B cell (primary cell): ENCODE results near the gene CAPN3. TPM values are rescaled to one million over a fixed set of nuclear protein-coding genes. Genes with fewer than 3 reads are reported as not detected.

ENCODE experiments used
- ATAC-seq: fragments of 200-7000 bp; cut with Tn5 transposase; one replicate; pipeline ENCODE4 v1.10.0; 2021; ENCODE audit warnings: low read depth, mild to moderate bottlenecking, moderate number of reproducible peaks, moderate library complexity
- CTCF ChIA-PET: fragments of 350-600 bp; sonication (Branson Sonifier 250); formaldehyde crosslinking; loops from one replicate; lab custom pipeline; 2021; ENCODE audit warnings: antibody characterized with exemption, inconsistent platforms; lab: Charles Lee
- POLR2A ChIA-PET: fragments of 350-600 bp; sonication (Branson Sonifier 250); formaldehyde crosslinking; loops from one replicate; lab custom pipeline; 2021; ENCODE audit warnings: antibody characterized with exemption; lab: Charles Lee
- DNase-seq: peaks from one replicate; pipeline ENCODE4 v3.0.0; 2013
- H2AFZ ChIP-seq: 2 replicates; pipeline ENCODE4 v1.6.1; 2012; ENCODE audit warnings: mild to moderate bottlenecking, low read depth, low read length; ENCODE audit not compliant: insufficient read depth, poor library complexity, severe bottlenecking
- H3K27ac ChIP-seq, 2 donors: 1 replicate in 1 of 2; 2 replicates in 1 of 2; pipeline ENCODE4 v1.5.1; 2012 to 2013; ENCODE audit warnings: low read length in 2 of 2, mild to moderate bottlenecking in 2 of 2, moderate library complexity in 1 of 2
- H3K27me3 ChIP-seq, 4 experiments: fragments of 200-600 bp in 1 of 4; sonication (generic) in 1 of 4; replicated peaks in 1 of 4; 1 replicate in 2 of 4; 2 replicates in 2 of 4; pipeline versions ENCODE4 v1.6.1 to v1.7.0; 2013 to 2016; ENCODE audit warnings: low read length in 3 of 4, mild to moderate bottlenecking in 2 of 4, mixed read lengths in 1 of 4, moderate library complexity in 1 of 4; ENCODE audit not compliant: insufficient read depth in 4 of 4, control insufficient read depth in 3 of 4; ENCODE audit errors: control extremely low read depth in 1 of 4
- H3K36me3 ChIP-seq, 2 experiments: replicated peaks in 1 of 2; 1 replicate in 1 of 2; 2 replicates in 1 of 2; pipeline versions ENCODE4 v1.6.1 to v1.7.1; 2013; ENCODE audit warnings: low read length in 1 of 2; ENCODE audit not compliant: insufficient read depth in 2 of 2, control insufficient read depth in 1 of 2; ENCODE audit errors: control extremely low read depth in 1 of 2, extremely low read depth in 1 of 2
- H3K4me1 ChIP-seq, 2 donors: fragments of 200-600 bp in 1 of 2; sonication (generic) in 1 of 2; 1 replicate in 1 of 2; 2 replicates in 1 of 2; pipeline versions ENCODE4 v1.5.1 to v1.6.1; 2013 to 2017; ENCODE audit warnings: low read length in 2 of 2; ENCODE audit not compliant: control insufficient read depth in 2 of 2, insufficient read depth in 2 of 2
- H3K4me2 ChIP-seq: replicated peaks from 2 replicates; pipeline ENCODE3; 2012; ENCODE audit warnings: mild to moderate bottlenecking, low read depth, low read length; ENCODE audit not compliant: poor library complexity, severe bottlenecking
- H3K4me3 ChIP-seq, 5 experiments: fragments of 200-600 bp in 1 of 5; sonication (generic) in 1 of 5; 1 replicate in 3 of 5; 2 replicates in 2 of 5; pipeline versions ENCODE4 v1.5.1 to v1.7.0; 2011 to 2016; ENCODE audit warnings: low read length in 4 of 5, mild to moderate bottlenecking in 4 of 5, low read depth in 2 of 5, control low read depth in 1 of 5, moderate library complexity in 1 of 5; ENCODE audit not compliant: insufficient read depth in 1 of 5; ENCODE audit errors: control extremely low read depth in 1 of 5, extremely low read depth in 1 of 5
- H3K79me2 ChIP-seq: fragments of 200-600 bp; sonication (generic); one replicate; pipeline ENCODE4 v1.6.0; 2016; ENCODE audit warnings: low read length; ENCODE audit not compliant: control insufficient read depth, insufficient read depth
- H3K9ac ChIP-seq: fragments of 200-600 bp; sonication (generic); 2 replicates; pipeline ENCODE4 v1.6.1; 2017; ENCODE audit warnings: mild to moderate bottlenecking, low read length, moderate library complexity
- H3K9me3 ChIP-seq, 3 donors: one replicate each; pipeline versions ENCODE4 v1.6.1 to v1.7.1; 2013; ENCODE audit warnings: low read length in 2 of 3; ENCODE audit not compliant: control insufficient read depth in 2 of 3, insufficient read depth in 1 of 3; ENCODE audit errors: control extremely low read depth in 1 of 3
- H4K20me1 ChIP-seq: 2 replicates; pipeline ENCODE4 v1.6.0; 2012; ENCODE audit warnings: mild to moderate bottlenecking, low read length; ENCODE audit not compliant: insufficient read depth, control insufficient read depth, poor library complexity, severe bottlenecking
- H3K27ac Mint-ChIP-seq: one replicate; pipeline ENCODE4 v1.8.0; 2021; ENCODE audit warnings: mixed read lengths
- H3K27me3 Mint-ChIP-seq: one replicate; pipeline ENCODE4 v1.8.0; 2021; ENCODE audit warnings: mixed read lengths
- H3K4me1 Mint-ChIP-seq: one replicate; pipeline ENCODE4 v1.8.0; 2021; ENCODE audit warnings: mixed read lengths
- H3K4me3 Mint-ChIP-seq: one replicate; pipeline ENCODE4 v1.8.0; 2021; ENCODE audit warnings: mixed read lengths
- H3K9me3 Mint-ChIP-seq: one replicate; pipeline ENCODE4 v1.8.0; 2022; ENCODE audit warnings: mixed read lengths; ENCODE audit not compliant: insufficient read depth
- CTCF ChIP-seq: fragments of 200-600 bp; IDR thresholded peaks from one replicate; pipeline ENCODE4 v1.8.0; 2022; ENCODE audit warnings: antibody characterized with exemption, mild to moderate bottlenecking
- EZH2 ChIP-seq: IDR thresholded peaks from 2 replicates; pipeline ENCODE4 v1.6.1; 2012; ENCODE audit warnings: borderline replicate concordance, low read depth, mild to moderate bottlenecking, moderate library complexity, low read length; ENCODE audit not compliant: insufficient read depth, poor library complexity, severe bottlenecking
- WGBS: methylation state at CpG from one replicate; pipeline ENCODE4 v1.1.5; 2013; ENCODE audit warnings: missing lambda C conversion rate; ENCODE audit not compliant: insufficient coverage; 5-methylcytosine and 5-hydroxymethylcytosine counted together
- intact Hi-C: fragments of 100-400 bp; cut with micrococcal nuclease; formaldehyde crosslinking; loops from one replicate; pipeline ENCODE4 v1.10.0; 2022
- polyA plus RNA-seq: library from polyadenylated mRNA; depleted of rRNA; stranded (reverse); fragments of >200 nt; gene quantifications from 2 replicates; pipeline ENCODE4 v1.2.3, GENCODE V29; 2012
- total RNA-seq, 2 donors: library from RNA; stranded (reverse); fragments of 120-200 nt in 1 of 2; gene quantifications; 1 replicate in 1 of 2; 2 replicates in 1 of 2; pipeline versions ENCODE4 v1.2.3 to v1.2.4, GENCODE V29; 2013 to 2022

Gene CAPN3
- total and polyA plus RNA-seq, 2 donors (not counting 1 experiment from before 2014, with no cell fraction given) = 41.7 to 143 TPM

GRCh38 chr15:42401544-42402454 is 42.5 kb downstream of the CAPN3 start:
- CTCF ChIA-PET = no interaction called here
- POLR2A ChIA-PET = interaction anchor here (0.6 kb wide), 1 partner anchor 14 kb away, joined by 3 read pairs; no protein-coding TSS in a partner anchor
- 72% methylated on average over 22 of the region's 24 CpGs for WGBS
- Mint-ChIP-seq H3K9me3 (no peaks in the 10 kb centered on the region), H3K27ac (no peak overlapping the region), H3K4me3 (peak overlapping the region; percentile 10), H3K27me3 (no peaks in the 10 kb centered on the region), H3K4me1 (peaks cover 12% of the 10 kb centered on the region)
- Histone ChIP-seq H3K4me1 (no peaks in the 10 kb centered on the region), H4K20me1 (no peaks in the 10 kb centered on the region), H3K27me3 (no peaks in the 10 kb centered on the region), H3K9ac (no peak overlapping the region), H3K4me2 (no peak overlapping the region), H3K4me3 (no peak overlapping the region), H3K79me2 (no peaks in the 10 kb centered on the region), H2AFZ (no peak overlapping the region), H3K27ac (no peak overlapping the region), H3K9me3 (peaks cover 0 to 2% (median 0%) of the 10 kb centered on the region in 3 donors), H3K36me3 (peaks cover 2 to 30% of the 10 kb centered on the region in 2 experiments)
- peak; percentile 36 for ATAC-seq
- intact Hi-C loops = no loop called here
- TF ChIP-seq CTCF (no peak), EZH2 (no peak)
- no peak for DNase-seq
